Adrenal gland (tissue), 12 donors: ENCODE data around the gene PEX10. TPM values are rescaled to one million over a fixed set of nuclear protein-coding genes. Genes with fewer than 3 reads are reported as not detected.

Experiments used
- DNase-seq, 7 donors: peaks; one replicate each; pipeline ENCODE4 v3.0.0-alpha.2; 2019 to 2020
- H3K27ac ChIP-seq, 5 donors: fragments of 200-600 bp; sonication (generic) in 4 of 5; 1 replicate in 3 of 5; 2 replicates in 2 of 5; pipeline versions ENCODE4 v1.5.1 to v1.8.0; 2016 to 2020; ENCODE audit warnings: mild to moderate bottlenecking in 1 of 5
- H3K27me3 ChIP-seq: fragments of 200-600 bp; 2 replicates; pipeline ENCODE4 v1.8.0; 2021
- H3K36me3 ChIP-seq, 2 donors: fragments of 200-600 bp; replicated peaks in 1 of 2; 1 replicate in 1 of 2; 2 replicates in 1 of 2; pipeline versions ENCODE4 v1.5.1 to v1.8.0; 2018 to 2022
- H3K4me1 ChIP-seq, 2 donors: fragments of 200-600 bp; replicated peaks in 1 of 2; 1 replicate in 1 of 2; 2 replicates in 1 of 2; pipeline versions ENCODE4 v1.5.1 to v1.8.0; 2018 to 2021
- H3K4me3 ChIP-seq, 4 donors: fragments of 200-600 bp; sonication (generic) in 3 of 4; one replicate each; pipeline ENCODE4 v1.5.1; 2016 to 2018
- H3K9me3 ChIP-seq, 3 donors: fragments of 200-600 bp; sonication (generic) in 1 of 3; replicated peaks in 1 of 3; 1 replicate in 2 of 3; 2 replicates in 1 of 3; pipeline versions ENCODE4 v1.5.1 to v1.8.0; 2016 to 2021
- POLR2A ChIP-seq, 2 donors: fragments of 450-650 bp; IDR thresholded peaks; one replicate each; pipeline ENCODE4 v1.6.1; 2017; ENCODE audit warnings: antibody characterized with exemption in 2 of 2, mild to moderate bottlenecking in 2 of 2, moderate library complexity in 1 of 2
- WGBS, 4 donors: extraction: QIAGEN DNeasy Blood & Tissue Kit in 2 of 4; methylation state at CpG; one replicate each; pipeline versions ENCODE4 v1.1.5 to v1.1.7; 2013 to 2017; 5-methylcytosine and 5-hydroxymethylcytosine counted together
- intact Hi-C, 2 donors: fragments of 100-400 bp; cut with DNase I; formaldehyde crosslinking; loops; one replicate each; pipeline versions ENCODE4 v1.14.1 to v1.15.0; 2022 to 2023
- polyA plus RNA-seq, 3 donors: library from polyadenylated mRNA; stranded (reverse); fragments of 200-250 nt in 2 of 3; fragments of 350-450 nt in 1 of 3; fragmentation: Illumina TruSeq in 1 of 3; extraction: RNeasy Lipid Tissue Mini Kit (QIAGEN cat#74804) in 1 of 3; gene quantifications; one replicate each; pipeline ENCODE4 v1.2.3, GENCODE V29; 2013 to 2014
- total RNA-seq, 9 donors: library from RNA; depleted of rRNA in 4 of 9; stranded (reverse); fragments of >200 nt in 4 of 9; fragments of 120-200 nt in 1 of 9; fragmentation: NEBNext Ultra II Directional in 1 of 9; extraction: Animal tissue kit (Norgen Biotek cat#: 25700) in 1 of 9; gene quantifications; one replicate each; pipeline versions ENCODE4 v1.1.0 to v1.2.4, GENCODE V29; 2013 to 2023
- TF ChIP-seq, protein P1 (sequence below), 6 experiments: fragments of 450-650 bp in 4 of 6; fragments of 200-600 bp in 2 of 6; sonication (generic) in 1 of 6; IDR thresholded peaks; 1 replicate in 5 of 6; 2 replicates in 1 of 6; pipeline versions ENCODE4 v1.5.1 to v1.8.0; 2016 to 2021; ENCODE audit warnings: antibody characterized with exemption in 6 of 6, mild to moderate bottlenecking in 2 of 6, moderate library complexity in 1 of 6
- donor health status: healthy with polysubstance abuse.
- donor health status: Bipolar disorder and iron deficiency.
- donor health status: DM: yes; HTN: yes; CAD: no.
- donor health status: DM: no; HTN: no; CAD: no.
- donor health status: DM: no; HTN: no; CAD: no.
- donor health status: DM: yes; HTN: yes; CAD: no.

Gene PEX10
- total and polyA plus RNA-seq, 12 donors = 25.3 to 81.5 (median 44.7) TPM

DNA sequence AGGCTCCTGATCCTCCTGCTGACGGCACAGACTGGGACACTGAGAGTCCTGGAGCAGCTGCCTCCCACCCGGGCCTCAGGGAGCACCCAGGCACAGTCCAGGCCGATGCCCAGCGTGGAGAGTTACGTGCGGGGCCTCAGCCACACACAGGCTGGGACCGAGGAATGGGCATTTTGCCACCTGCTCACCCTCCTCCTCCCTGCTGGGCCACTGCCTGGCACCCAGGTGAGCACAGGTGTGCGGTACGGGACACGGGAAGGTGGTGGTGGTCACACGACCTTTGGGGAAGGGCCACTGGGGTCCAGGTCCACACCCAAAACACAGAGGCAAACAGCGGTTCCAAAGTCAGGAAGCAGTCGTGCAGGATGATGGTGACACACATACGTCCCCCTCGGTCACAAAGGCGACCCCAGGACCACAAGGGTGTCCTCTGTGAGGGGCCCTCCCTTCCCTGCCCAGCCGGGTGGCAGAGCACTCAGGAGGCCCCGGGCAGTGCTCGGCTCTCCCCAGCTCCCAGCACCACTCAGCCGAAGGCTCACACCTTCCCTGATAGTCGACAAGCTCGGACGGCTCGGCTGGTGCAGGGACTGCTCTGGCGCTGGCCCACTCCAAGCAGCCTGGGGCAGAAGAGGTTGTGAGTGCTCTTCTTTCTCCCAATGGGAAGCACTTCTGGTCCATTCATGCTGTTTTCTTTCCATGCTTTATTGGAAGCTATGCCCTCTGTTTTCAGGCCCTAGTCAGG lies 35.3 kb downstream of the PEX10 start:
- intact Hi-C loops = no loop called here
- TF ChIP-seq, protein P1, sequence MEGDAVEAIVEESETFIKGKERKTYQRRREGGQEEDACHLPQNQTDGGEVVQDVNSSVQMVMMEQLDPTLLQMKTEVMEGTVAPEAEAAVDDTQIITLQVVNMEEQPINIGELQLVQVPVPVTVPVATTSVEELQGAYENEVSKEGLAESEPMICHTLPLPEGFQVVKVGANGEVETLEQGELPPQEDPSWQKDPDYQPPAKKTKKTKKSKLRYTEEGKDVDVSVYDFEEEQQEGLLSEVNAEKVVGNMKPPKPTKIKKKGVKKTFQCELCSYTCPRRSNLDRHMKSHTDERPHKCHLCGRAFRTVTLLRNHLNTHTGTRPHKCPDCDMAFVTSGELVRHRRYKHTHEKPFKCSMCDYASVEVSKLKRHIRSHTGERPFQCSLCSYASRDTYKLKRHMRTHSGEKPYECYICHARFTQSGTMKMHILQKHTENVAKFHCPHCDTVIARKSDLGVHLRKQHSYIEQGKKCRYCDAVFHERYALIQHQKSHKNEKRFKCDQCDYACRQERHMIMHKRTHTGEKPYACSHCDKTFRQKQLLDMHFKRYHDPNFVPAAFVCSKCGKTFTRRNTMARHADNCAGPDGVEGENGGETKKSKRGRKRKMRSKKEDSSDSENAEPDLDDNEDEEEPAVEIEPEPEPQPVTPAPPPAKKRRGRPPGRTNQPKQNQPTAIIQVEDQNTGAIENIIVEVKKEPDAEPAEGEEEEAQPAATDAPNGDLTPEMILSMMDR (IDR thresholded peaks at IDR 0.05) = no peak
- no peak for TF ChIP-seq POLR2A (IDR thresholded peaks at IDR 0.05)
- peak in 1 of 7 donors; percentile 14 for DNase-seq
- Histone ChIP-seq H3K9me3 (no peaks in the 10 kb centered on the region), H3K27me3 (no peaks in the 10 kb centered on the region), H3K36me3 (no peaks in the 10 kb centered on the region), H3K27ac (no peak overlapping the region), H3K4me1 (peaks cover 0 to 4% of the 10 kb centered on the region in 2 donors), H3K4me3 (no peak overlapping the region)
- WGBS, 4 donors = 76 to 92% (median 82%) methylated on average over 11 to 25 of the region's 25 CpGs; no CpG with 5 or more reads in 1 of the 4 donors

DNA sequence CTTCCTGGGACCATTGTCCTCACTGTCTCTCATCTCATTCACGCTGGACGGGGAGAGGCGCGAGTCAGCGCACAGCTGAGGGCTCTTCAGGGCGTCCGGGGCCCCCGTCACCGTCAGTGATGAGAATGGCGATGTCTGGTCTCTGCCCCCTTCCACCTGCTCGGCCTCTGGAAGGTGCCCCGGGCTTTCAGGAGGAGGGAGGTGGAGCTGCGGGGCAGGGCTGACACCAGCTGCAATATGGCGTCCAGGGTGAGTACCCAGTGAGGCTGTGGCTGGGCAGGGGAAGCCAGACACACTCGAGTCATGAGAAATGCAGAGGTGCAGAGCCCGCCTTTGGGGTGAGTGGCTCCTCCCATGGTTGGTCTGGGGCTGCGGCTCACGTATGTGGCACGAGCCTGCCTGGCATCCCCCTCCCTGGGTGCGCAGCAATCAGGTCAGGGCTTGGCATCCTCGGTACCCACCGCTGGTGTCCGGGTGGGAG lies 36.1 kb downstream of the PEX10 start:
- H3K36me3 ChIP-seq = no peaks in the 10 kb centered on the region
- intact Hi-C loops = no loop called here
- no peaks in the 10 kb centered on the region for H3K9me3 ChIP-seq
- peaks cover 0 to under 1% of the 10 kb centered on the region in 2 donors for H3K4me1 ChIP-seq
- peak in 1 of 7 donors; percentile 12 for DNase-seq
- TF ChIP-seq, protein P1 (IDR thresholded peaks at IDR 0.05) = no peak
- no peak for TF ChIP-seq POLR2A (IDR thresholded peaks at IDR 0.05)
- H3K27ac ChIP-seq = no peak overlapping the region
- no peak overlapping the region for H3K4me3 ChIP-seq
- H3K27me3 ChIP-seq = no peaks in the 10 kb centered on the region
- WGBS, 4 donors = 80 to 92% (median 82%) methylated on average over 10 to 23 of the region's 23 CpGs

GRCh38 chr1:2375923-2376260 lies 36.5 kb downstream of the PEX10 start:
- peak in 1 of 7 donors; percentile 12 for DNase-seq
- Histone ChIP-seq H3K4me1 (no peaks in the 10 kb centered on the region), H3K27me3 (no peaks in the 10 kb centered on the region), H3K4me3 (no peak overlapping the region), H3K36me3 (no peaks in the 10 kb centered on the region), H3K27ac (no peak overlapping the region), H3K9me3 (no peaks in the 10 kb centered on the region)
- TF ChIP-seq, protein P1 (IDR thresholded peaks at IDR 0.05) = no peak
- TF ChIP-seq POLR2A (IDR thresholded peaks at IDR 0.05) = no peak
- 70 to 89% (median 79%) methylated on average over 7 of the region's 7 CpGs for WGBS, 4 donors
- intact Hi-C loops = no loop called here

- intact Hi-C loops = no loop called here
- DNase-seq = peak in 1 of 7 donors; percentile 11
- WGBS, 4 donors = 70 to 87% (median 75%) methylated on average over 12 to 23 of the region's 23 CpGs
- Histone ChIP-seq H3K27me3 (no peaks in the 10 kb centered on the region), H3K4me3 (no peak overlapping the region), H3K36me3 (no peaks in the 10 kb centered on the region), H3K27ac (no peak overlapping the region), H3K4me1 (no peaks in the 10 kb centered on the region), H3K9me3 (no peaks in the 10 kb centered on the region)
- TF ChIP-seq POLR2A (IDR thresholded peaks at IDR 0.05) = no peak
- TF ChIP-seq, protein P1 (IDR thresholded peaks at IDR 0.05) = no peak
Measured at GRCh38 chr1:2375246-2375922, 37.0 kb downstream of the PEX10 start.
